ENCODE results near the gene ITPR1.

The ITPR1 gene

DNA sequence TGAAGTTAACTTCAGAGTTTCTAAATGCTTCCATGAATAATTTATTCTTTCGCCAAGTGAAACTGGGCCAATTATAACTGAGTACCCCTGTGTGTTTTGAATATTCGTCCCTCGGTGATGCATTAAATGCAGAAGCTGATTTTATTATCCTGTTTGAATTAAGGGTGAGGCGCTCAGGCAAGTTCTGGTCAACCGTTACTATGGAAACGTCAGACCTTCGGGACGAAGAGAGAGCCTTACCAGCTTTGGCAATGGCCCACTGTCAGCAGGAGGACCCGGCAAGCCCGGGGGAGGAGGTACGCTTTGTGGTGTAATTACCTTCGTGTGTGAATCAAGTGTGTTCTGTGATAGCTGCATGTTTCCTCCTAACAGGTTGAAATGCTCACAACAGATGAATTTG, 239.8 kb downstream of the ITPR1 start:
- DNase-seq (ENCODE audit: low spot score in 2 of 2) = peak in 1 of 2 experiments; percentile 12
- Histone ChIP-seq H3K27me3 (ENCODE audit: low read depth) (no peaks in the 10 kb centered on the region), H3K36me3 (replicated peaks) (no peaks in the 10 kb centered on the region), H3K4me3 (no peak overlapping the region), H3K9me3 (no peaks in the 10 kb centered on the region), H3K4me1 (no peaks in the 10 kb centered on the region)
- in situ Hi-C loops (cut with MboI; ENCODE audit: low sequenced_read_pairs) = no loop called here

- Histone ChIP-seq H3K36me3 (replicated peaks) (no peaks in the 10 kb centered on the region), H3K9me3 (no peaks in the 10 kb centered on the region), H3K4me1 (no peaks in the 10 kb centered on the region), H3K4me3 (no peak overlapping the region), H3K27me3 (ENCODE audit: low read depth) (no peaks in the 10 kb centered on the region)
- in situ Hi-C loops (cut with MboI; ENCODE audit: low sequenced_read_pairs) = no loop called here
- peak in 1 of 2 experiments; percentile 30 for DNase-seq (ENCODE audit: low spot score in 2 of 2)
Observed at GRCh38 chr3:4734454-4734853, 241.3 kb downstream of the ITPR1 start.

- no peak for DNase-seq (ENCODE audit: low spot score in 2 of 2)
- in situ Hi-C loops (cut with MboI; ENCODE audit: low sequenced_read_pairs) = no loop called here
- H3K27me3 ChIP-seq (ENCODE audit: low read depth) = no peaks in the 10 kb centered on the region
Observed at GRCh38 chr3:4735243-4735642, 242.1 kb downstream of the ITPR1 start.

GRCh38 chr3:4736284-4736861, 243.2 kb downstream of the ITPR1 start:
- no peaks in the 10 kb centered on the region for H3K36me3 ChIP-seq (replicated peaks)
- no peaks in the 10 kb centered on the region for H3K9me3 ChIP-seq
- no peaks in the 10 kb centered on the region for H3K4me1 ChIP-seq
- no peak for DNase-seq (ENCODE audit: low spot score in 2 of 2)
- H3K27me3 ChIP-seq (ENCODE audit: low read depth) = no peaks in the 10 kb centered on the region
- in situ Hi-C loops (cut with MboI; ENCODE audit: low sequenced_read_pairs) = no loop called here
- H3K4me3 ChIP-seq = no peak overlapping the region

More at GRCh38 chr3:4735243-4735642, 242.1 kb downstream of the ITPR1 start:
- H3K9me3 ChIP-seq = no peaks in the 10 kb centered on the region
- H3K4me1 ChIP-seq = no peaks in the 10 kb centered on the region
- H3K4me3 ChIP-seq = no peak overlapping the region
- H3K36me3 ChIP-seq (replicated peaks) = no peaks in the 10 kb centered on the region

- Histone ChIP-seq H3K9me3 (no peaks in the 10 kb centered on the region), H3K27me3 (ENCODE audit: low read depth) (no peaks in the 10 kb centered on the region), H3K4me3 (no peak overlapping the region), H3K4me1 (no peaks in the 10 kb centered on the region), H3K36me3 (replicated peaks) (no peaks in the 10 kb centered on the region)
- in situ Hi-C loops (cut with MboI; ENCODE audit: low sequenced_read_pairs) = no loop called here
- DNase-seq (ENCODE audit: low spot score in 2 of 2) = no peak
Observed at GRCh38 chr3:4738737-4739274, 245.7 kb downstream of the ITPR1 start.

DNA sequence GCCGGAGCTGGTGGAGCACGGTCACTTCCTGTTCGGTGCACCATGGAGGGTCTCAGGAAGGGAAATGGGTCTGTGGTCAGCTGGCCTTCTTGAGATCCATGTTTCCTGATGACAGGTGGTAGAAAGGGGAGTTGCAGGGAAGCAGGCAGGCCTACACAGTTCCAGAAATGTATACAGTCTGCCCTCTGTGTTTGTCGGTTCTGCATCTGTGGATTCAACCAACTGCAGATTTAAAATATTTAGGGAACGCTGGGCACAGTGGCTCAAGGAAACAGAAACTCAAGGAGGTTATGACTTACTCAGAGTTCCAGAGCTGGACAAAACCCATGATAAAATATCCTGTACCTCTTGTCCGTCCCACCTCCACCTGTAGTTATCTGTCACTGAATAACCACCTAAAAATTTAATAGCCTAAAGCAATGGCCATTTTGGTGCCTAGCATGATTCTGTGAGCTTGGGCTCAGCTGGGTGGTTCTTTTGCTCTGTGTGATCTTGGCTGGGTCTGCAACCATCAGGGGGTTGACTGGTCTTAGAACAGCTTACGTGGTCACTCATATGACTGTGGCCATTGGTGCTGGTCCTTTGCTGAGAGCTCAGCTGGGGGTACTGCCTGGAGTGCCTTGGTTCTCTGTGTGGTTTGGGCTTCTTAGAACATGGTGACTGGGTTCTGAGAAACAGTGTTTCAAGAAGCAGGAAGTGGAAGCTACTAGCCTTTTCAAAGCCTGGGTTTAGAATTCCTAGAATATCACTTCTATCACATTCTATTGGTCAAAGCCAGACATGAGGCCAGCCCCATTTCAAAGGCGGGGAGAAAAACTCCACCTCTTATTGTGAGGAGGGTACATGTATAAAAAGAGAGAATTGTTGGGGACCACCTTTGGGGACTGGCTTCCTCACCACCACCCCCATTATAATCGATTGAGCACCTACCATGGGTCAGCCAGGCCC, 246.4 kb downstream of the ITPR1 start:
- no peak for DNase-seq (ENCODE audit: low spot score in 2 of 2)
- in situ Hi-C loops (cut with MboI; ENCODE audit: low sequenced_read_pairs) = no loop called here

DNA sequence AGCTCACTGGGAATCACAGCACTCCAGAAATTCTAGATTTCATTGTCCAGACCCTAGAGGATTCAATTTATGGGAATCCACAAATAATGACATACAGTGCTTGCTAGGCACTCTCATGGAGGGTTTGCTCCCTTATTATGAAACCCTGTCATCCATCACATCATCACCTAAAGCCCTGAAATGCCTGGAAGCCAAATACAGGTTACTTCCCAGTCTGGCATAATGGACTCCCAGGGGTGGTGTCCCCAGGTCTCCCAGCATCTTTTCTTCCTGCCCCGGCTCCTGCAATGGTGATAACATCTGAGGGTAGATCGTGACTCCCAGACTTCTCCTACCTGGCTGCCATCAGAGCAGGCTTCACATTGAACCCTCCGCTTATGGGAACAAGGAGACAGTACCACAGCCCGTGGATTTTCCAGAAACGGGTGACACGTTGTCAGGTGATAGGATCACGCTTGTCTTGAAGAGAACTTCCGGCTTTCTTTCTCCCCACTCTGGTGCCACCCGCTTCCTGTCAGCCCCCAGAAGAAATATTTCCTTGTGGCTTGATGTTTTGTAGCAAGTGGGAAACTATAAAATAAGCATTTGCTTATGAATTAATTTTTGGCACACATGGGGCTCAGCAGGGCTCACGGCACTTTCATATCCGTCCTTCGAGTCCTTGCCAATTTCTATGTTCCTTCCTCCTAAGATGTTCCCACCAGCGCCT, 247.4 kb downstream of the ITPR1 start:
- Histone ChIP-seq H3K4me3 (no peak overlapping the region), H3K36me3 (replicated peaks) (no peaks in the 10 kb centered on the region), H3K9me3 (no peaks in the 10 kb centered on the region), H3K27me3 (ENCODE audit: low read depth) (no peaks in the 10 kb centered on the region), H3K4me1 (no peaks in the 10 kb centered on the region)
- in situ Hi-C loops (cut with MboI; ENCODE audit: low sequenced_read_pairs) = no loop called here
- DNase-seq (ENCODE audit: low spot score in 2 of 2) = no peak

More for the DNA sequence above, 246.4 kb downstream of the ITPR1 start:
- H3K9me3 ChIP-seq = no peaks in the 10 kb centered on the region
- H3K4me1 ChIP-seq = no peaks in the 10 kb centered on the region
- no peaks in the 10 kb centered on the region for H3K27me3 ChIP-seq (ENCODE audit: low read depth)
- H3K4me3 ChIP-seq = no peak overlapping the region
- H3K36me3 ChIP-seq (replicated peaks) = no peaks in the 10 kb centered on the region

DNA sequence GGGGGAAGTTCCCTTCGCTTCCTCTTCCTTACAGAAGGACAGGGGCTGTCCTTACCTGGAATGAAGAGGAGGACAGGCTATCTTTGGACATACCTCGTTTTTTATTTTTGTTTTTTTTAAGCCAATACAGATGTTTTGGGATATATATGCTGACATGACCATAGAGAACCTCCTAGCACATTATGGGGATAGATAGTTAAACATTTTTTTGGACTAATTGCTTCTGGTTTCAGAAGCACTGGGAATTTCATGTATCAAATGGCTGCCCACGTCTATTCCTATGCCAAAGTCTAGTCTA, 247.9 kb downstream of the ITPR1 start:
- no peaks in the 10 kb centered on the region for H3K27me3 ChIP-seq (ENCODE audit: low read depth)
- no peaks in the 10 kb centered on the region for H3K36me3 ChIP-seq (replicated peaks)
- H3K4me3 ChIP-seq = no peak overlapping the region
- no peak for DNase-seq (ENCODE audit: low spot score in 2 of 2)
- in situ Hi-C loops (cut with MboI; ENCODE audit: low sequenced_read_pairs) = no loop called here
- H3K4me1 ChIP-seq = no peaks in the 10 kb centered on the region
- H3K9me3 ChIP-seq = no peaks in the 10 kb centered on the region

- no peak overlapping the region for H3K4me3 ChIP-seq
- H3K36me3 ChIP-seq (replicated peaks) = no peaks in the 10 kb centered on the region
- in situ Hi-C loops (cut with MboI; ENCODE audit: low sequenced_read_pairs) = no loop called here
- DNase-seq (ENCODE audit: low spot score in 2 of 2) = no peak
- H3K9me3 ChIP-seq = no peaks in the 10 kb centered on the region
- no peaks in the 10 kb centered on the region for H3K4me1 ChIP-seq
- H3K27me3 ChIP-seq (ENCODE audit: low read depth) = no peaks in the 10 kb centered on the region
Observed at GRCh38 chr3:4741404-4742307, 248.5 kb downstream of the ITPR1 start.

GRCh38 chr3:4742359-4742758, 249.2 kb downstream of the ITPR1 start:
- no peak for DNase-seq (ENCODE audit: low spot score in 2 of 2)
- no peaks in the 10 kb centered on the region for H3K9me3 ChIP-seq
- no peaks in the 10 kb centered on the region for H3K27me3 ChIP-seq (ENCODE audit: low read depth)
- H3K36me3 ChIP-seq (replicated peaks) = no peaks in the 10 kb centered on the region
- H3K4me1 ChIP-seq = no peaks in the 10 kb centered on the region
- H3K4me3 ChIP-seq = no peak overlapping the region
- in situ Hi-C loops (cut with MboI; ENCODE audit: low sequenced_read_pairs) = no loop called here

DNA sequence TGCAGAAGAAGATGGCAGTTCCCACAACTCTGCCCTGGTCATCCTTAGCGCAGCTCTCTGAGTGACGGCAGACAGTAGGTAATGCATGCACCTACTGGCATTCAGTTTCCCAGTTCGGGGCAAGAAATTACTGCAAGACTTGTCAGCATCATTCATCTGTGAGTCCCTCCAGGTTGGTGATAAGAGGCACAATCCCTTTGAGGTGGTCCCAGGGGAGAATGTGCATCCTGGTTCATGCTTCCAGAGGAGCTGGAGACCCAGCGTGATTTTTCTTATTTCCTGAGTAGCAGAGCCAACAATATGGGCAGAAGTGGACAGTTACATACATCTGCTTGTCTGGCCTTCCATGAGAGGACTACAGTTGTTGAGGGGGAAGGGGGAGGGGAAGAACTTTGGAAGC, 250.2 kb downstream of the ITPR1 start:
- no peaks in the 10 kb centered on the region for H3K27me3 ChIP-seq (ENCODE audit: low read depth)
- no peaks in the 10 kb centered on the region for H3K9me3 ChIP-seq
- H3K4me3 ChIP-seq = no peak overlapping the region
- H3K36me3 ChIP-seq (replicated peaks) = no peaks in the 10 kb centered on the region
- in situ Hi-C loops (cut with MboI; ENCODE audit: low sequenced_read_pairs) = no loop called here
- H3K4me1 ChIP-seq = no peaks in the 10 kb centered on the region
- no peak for DNase-seq (ENCODE audit: low spot score in 2 of 2)

GRCh38 chr3:4744405-4745234, 251.5 kb downstream of the ITPR1 start:
- Histone ChIP-seq H3K9me3 (no peaks in the 10 kb centered on the region), H3K36me3 (replicated peaks) (no peaks in the 10 kb centered on the region), H3K27me3 (ENCODE audit: low read depth) (no peaks in the 10 kb centered on the region), H3K4me3 (no peak overlapping the region), H3K4me1 (no peaks in the 10 kb centered on the region)
- in situ Hi-C loops (cut with MboI; ENCODE audit: low sequenced_read_pairs) = no loop called here
- no peak for DNase-seq (ENCODE audit: low spot score in 2 of 2)
